GM12865 (cell line): Measurements from ENCODE around the gene POU2F1.

Experiments
- DNase-seq: peaks from one replicate; pipeline ENCODE4 v3.0.0; 2010; ENCODE audit warnings: low read depth
- H3K4me3 ChIP-seq: 2 replicates; pipeline ENCODE4 v1.5.1; 2011; ENCODE audit warnings: mild to moderate bottlenecking, low read depth, low read length, control low read depth
- CTCF ChIP-seq: IDR thresholded peaks from 2 replicates; pipeline ENCODE4 v1.5.1; 2011; ENCODE audit warnings: low read length, control low read depth, low read depth, inconsistent platforms; ENCODE audit not compliant: insufficient read depth; ENCODE audit errors: missing control alignments

The POU2F1 gene

DNA sequence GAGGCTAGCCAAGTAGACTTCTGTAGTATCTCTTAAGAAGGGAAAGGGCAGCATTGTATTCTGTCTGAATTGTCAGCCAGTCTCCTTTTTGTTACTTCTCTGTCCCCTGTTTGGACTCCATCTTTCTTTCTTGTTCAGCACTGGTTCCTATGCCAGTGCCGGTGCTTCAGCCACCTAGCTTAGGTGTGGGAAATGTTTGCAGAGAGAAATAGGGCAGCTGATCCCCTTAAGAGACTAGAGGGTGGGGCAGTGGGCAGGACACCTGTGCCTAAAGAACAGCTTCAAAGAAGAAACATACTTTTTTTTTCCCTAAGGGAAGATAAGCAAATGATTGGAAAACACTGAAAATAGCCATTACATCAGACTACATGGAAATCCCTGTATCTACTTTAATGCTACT, 113.0 kb downstream of the POU2F1 start:
- H3K4me3 ChIP-seq, result no peak overlapping the region
- no peak for TF ChIP-seq CTCF
- DNase-seq, result no peak

DNA sequence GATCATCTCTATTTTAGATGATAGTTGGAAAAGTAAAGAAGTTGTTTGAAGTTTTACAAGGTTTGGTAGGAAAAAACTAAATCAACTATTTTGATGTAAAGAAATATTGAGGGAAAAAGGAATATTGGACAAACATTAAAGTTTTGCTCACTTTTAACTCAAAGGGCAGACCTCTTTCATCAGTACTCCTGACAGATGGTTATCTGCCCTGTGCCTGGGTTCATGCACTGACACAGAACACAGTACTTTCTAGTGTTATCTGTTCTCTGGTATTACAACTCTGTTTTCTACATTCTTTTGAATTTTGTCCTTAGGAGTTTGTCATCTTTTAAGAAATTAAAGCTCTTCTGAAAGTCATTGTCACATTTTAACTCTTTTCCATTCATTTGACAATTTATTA, 118.7 kb downstream of the POU2F1 start:
- DNase-seq, result no peak
- TF ChIP-seq CTCF, result no peak
- no peak overlapping the region for H3K4me3 ChIP-seq

DNA sequence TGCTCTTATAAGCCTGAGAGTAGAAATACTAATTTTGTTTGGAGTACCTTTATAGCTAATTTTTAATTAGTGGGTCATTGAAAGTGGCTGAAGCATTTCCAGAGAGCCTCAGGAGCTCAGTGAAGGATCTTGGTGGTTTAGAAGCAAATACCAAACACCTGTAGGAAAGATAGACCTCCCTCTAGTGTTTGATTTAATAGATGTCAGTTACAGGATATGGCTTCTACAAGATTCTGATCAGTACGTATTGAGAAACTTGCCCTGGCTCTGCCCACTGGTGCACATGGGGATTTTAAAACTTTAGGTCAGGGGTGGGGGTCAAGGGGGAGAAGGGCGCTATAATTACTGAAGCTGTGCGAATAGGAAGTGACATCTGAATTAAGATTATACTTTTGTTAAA, 122.2 kb downstream of the POU2F1 start:
- peak; percentile 23 for TF ChIP-seq CTCF
- DNase-seq, result peak; percentile 45
- no peak overlapping the region for H3K4me3 ChIP-seq

DNA sequence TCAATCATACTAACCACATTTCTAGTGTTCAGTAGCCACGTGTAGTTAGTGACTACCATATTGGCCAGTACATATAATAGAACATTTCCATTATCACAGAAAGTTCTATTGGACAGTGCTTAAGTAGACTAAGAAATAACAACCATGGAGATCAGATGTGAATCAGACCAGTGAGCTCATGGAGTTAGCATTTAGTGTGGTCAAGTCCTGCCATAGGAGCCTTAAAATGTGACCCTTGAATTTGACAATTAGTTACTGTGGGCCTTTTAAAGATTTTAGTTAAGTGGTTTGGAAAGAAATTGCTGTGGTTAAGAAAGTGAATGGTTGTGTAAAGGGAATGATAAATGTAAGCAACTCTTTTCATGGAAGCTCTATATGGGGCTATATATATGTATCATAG, 123.4 kb downstream of the POU2F1 start:
- no peak for TF ChIP-seq CTCF
- DNase-seq, result no peak
- no peak overlapping the region for H3K4me3 ChIP-seq

DNA sequence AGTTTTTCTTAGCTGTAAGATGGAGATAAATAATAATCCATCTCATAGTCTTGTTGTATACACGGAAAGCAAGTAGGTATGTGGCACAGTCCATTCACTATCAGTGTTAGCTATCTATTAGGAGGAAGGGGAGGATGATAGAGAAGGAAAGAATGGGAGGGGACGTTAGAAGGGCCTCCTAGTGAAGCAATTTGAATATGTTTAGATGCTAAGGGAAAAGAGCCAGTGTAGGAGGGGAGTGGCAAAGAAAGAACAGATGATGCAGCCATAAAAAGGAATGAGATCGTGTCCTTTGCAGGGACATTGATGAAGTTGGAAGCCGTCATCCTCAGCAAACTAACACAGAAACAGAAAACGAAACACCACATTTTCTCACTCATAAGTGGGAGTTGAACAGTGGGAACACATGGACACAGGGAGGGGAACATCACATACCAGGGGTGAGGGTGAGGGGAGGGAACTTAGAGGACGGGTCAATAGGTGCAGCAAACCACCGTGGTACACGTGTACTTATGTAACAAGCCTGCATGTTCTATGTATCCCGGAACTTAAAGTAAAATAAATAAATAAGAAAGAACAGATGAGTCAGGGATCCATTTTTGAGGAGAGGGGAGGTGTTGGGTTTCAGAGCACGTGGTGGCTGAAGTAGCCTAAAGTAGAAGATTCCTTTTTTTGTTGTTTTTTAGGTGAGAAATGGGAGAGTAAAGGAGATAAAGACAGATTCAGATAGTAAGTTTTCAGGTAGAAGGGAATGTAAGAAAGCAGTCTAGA, 124.1 kb downstream of the POU2F1 start:
- no peak overlapping the region for H3K4me3 ChIP-seq
- TF ChIP-seq CTCF, result no peak
- no peak for DNase-seq

DNA sequence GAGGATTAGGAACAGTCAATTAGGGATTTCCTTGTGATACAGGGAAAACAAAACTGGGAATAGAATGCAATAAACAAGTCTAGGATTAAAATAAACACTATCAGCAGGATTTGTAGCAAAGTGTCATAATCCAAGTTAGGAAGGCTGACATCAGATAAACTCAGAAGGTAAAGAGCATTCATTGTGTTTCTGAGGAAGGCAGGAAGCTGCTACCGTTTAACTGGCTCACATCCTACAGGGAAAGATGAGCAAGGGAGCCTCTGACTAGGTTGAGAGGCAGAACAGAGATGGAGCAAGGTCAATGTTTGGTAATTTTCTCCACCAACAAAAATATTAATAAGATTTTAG, 124.7 kb downstream of the POU2F1 start:
- no peak for TF ChIP-seq CTCF
- H3K4me3 ChIP-seq, result no peak overlapping the region
- no peak for DNase-seq

- TF ChIP-seq CTCF, result no peak
- peak; percentile 44 for DNase-seq
- H3K4me3 ChIP-seq, result no peak overlapping the region
Measured at GRCh38 chr1:167357305-167357704, 136.6 kb downstream of the POU2F1 start.
